H1 (cell line): ENCODE measurements around the gene WIPF1.

ENCODE experiments used
- CBX8 ChIP-seq: fragments of 300-800, 300-1000 bp; sonication (generic); IDR thresholded peaks from 2 replicates; pipeline ENCODE4 v1.7.1; 2016; ENCODE audit warnings: low read depth, low read length, borderline replicate concordance
- CHD2 ChIP-seq: IDR thresholded peaks from 2 replicates; pipeline ENCODE4 v1.6.1; 2012; ENCODE audit warnings: low read length, improper control_type of control experiment
- CREB1 ChIP-seq: IDR thresholded peaks from 2 replicates; pipeline ENCODE4 v1.6.1; 2012; ENCODE audit warnings: inconsistent platforms
- EZH2 ChIP-seq: fragments of 200-600 bp; sonication (generic); IDR thresholded peaks from 2 replicates; pipeline ENCODE4 v1.7.1; 2012; ENCODE audit warnings: low read depth, mild to moderate bottlenecking, moderate library complexity, low read length, inconsistent platforms; ENCODE audit not compliant: severe bottlenecking
- KDM1A ChIP-seq: fragments of 200-600, 300-600 bp; sonication (generic); IDR thresholded peaks from 2 replicates; pipeline ENCODE4 v1.7.1; 2016; ENCODE audit warnings: mild to moderate bottlenecking, low read length, borderline replicate concordance
- NRF1 ChIP-seq: IDR thresholded peaks from 2 replicates; pipeline ENCODE4 v1.6.1; 2011; ENCODE audit warnings: mild to moderate bottlenecking, low read depth, low read length, improper control_type of control experiment
- POLR2A ChIP-seq, 2 experiments: IDR thresholded peaks; 1 replicate in 1 of 2; 2 replicates in 1 of 2; pipeline ENCODE4 v1.6.1; 2011; ENCODE audit warnings: low read depth in 2 of 2, low read length in 2 of 2, mild to moderate bottlenecking in 2 of 2; ENCODE audit errors: control extremely low read depth in 1 of 2
- SIN3A ChIP-seq, 2 experiments: IDR thresholded peaks in 1 of 2; conservative IDR thresholded peaks in 1 of 2; 2 replicates each; pipeline ENCODE4 v1.6.1; 2011 to 2012; ENCODE audit warnings: low read length in 2 of 2, improper control_type of control experiment in 1 of 2, low read depth in 1 of 2, mild to moderate bottlenecking in 1 of 2
- SIX5 ChIP-seq: IDR thresholded peaks from 2 replicates; pipeline ENCODE4 v1.6.1; 2011; ENCODE audit warnings: mild to moderate bottlenecking, low read depth, low read length
- SRF ChIP-seq: IDR thresholded peaks from 2 replicates; pipeline ENCODE4 v1.6.1; 2011; ENCODE audit warnings: mild to moderate bottlenecking, low read depth, low read length, moderate library complexity
- SUZ12 ChIP-seq: fragments of 200-600 bp; sonication (generic); IDR thresholded peaks from 2 replicates; pipeline ENCODE4 v1.6.1; 2012; ENCODE audit warnings: mild to moderate bottlenecking, inconsistent platforms, low read length, moderate library complexity, mixed read lengths
- TBP ChIP-seq: IDR thresholded peaks from 2 replicates; pipeline ENCODE4 v1.6.1; 2011; ENCODE audit warnings: low read depth, low read length, improper control_type of control experiment
- TF ChIP-seq, protein P1 (sequence below), 3 experiments: IDR thresholded peaks; 1 replicate in 2 of 3; 2 replicates in 1 of 3; pipeline versions ENCODE4 v1.5.1 to v1.6.1; 2011; ENCODE audit warnings: low read length in 3 of 3, mild to moderate bottlenecking in 3 of 3, inconsistent platforms in 2 of 3, low read depth in 1 of 3, moderate library complexity in 1 of 3; ENCODE audit not compliant: insufficient read depth in 1 of 3; ENCODE audit errors: control extremely low read depth in 1 of 3
- TF ChIP-seq, protein P2 (sequence below): IDR thresholded peaks from 2 replicates; pipeline ENCODE4 v1.6.1; 2011; ENCODE audit warnings: low read length, improper control_type of control experiment

DNA sequence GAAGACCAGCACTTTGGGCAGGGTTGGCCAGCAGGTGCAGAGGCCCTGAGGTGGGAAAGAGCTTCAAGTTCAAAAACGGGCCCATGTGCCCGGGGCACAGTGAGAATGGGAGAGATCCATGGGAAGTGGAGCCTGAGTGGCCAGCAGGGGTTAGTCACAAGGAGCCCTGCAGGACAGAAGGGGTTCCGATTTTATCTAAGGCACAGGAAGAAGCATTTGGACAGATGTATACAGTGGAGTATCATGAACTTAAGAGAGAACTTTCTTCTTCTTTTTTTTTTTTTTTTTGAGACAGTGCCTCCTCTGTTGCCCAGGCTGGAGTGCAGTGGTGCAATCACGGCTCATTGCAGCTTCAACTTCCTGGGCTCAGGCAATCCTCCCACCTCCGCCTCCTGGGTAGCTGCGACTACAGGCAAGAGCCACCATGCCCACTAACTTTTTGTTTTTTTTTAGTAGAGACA, 24.0 kb downstream of the WIPF1 start:
- TF ChIP-seq KDM1A = no peak
- TF ChIP-seq, protein P1, sequence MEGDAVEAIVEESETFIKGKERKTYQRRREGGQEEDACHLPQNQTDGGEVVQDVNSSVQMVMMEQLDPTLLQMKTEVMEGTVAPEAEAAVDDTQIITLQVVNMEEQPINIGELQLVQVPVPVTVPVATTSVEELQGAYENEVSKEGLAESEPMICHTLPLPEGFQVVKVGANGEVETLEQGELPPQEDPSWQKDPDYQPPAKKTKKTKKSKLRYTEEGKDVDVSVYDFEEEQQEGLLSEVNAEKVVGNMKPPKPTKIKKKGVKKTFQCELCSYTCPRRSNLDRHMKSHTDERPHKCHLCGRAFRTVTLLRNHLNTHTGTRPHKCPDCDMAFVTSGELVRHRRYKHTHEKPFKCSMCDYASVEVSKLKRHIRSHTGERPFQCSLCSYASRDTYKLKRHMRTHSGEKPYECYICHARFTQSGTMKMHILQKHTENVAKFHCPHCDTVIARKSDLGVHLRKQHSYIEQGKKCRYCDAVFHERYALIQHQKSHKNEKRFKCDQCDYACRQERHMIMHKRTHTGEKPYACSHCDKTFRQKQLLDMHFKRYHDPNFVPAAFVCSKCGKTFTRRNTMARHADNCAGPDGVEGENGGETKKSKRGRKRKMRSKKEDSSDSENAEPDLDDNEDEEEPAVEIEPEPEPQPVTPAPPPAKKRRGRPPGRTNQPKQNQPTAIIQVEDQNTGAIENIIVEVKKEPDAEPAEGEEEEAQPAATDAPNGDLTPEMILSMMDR (IDR thresholded peaks at IDR 0.05; ENCODE audit: control extremely low read depth in 1 of 3, insufficient read depth in 1 of 3, low read depth in 1 of 3, low read length in 3 of 3) = no peak
- no peak for TF ChIP-seq CREB1
- TF ChIP-seq POLR2A (IDR thresholded peaks at IDR 0.05; ENCODE audit: control extremely low read depth in 1 of 2, low read depth in 2 of 2, low read length in 2 of 2) = no peak
- TF ChIP-seq CBX8 = no peak
- no peak for TF ChIP-seq EZH2
- TF ChIP-seq SUZ12 = no peak
- no peak for TF ChIP-seq TBP
- TF ChIP-seq CHD2 = no peak
- no peak for TF ChIP-seq NRF1
- TF ChIP-seq, protein P2, sequence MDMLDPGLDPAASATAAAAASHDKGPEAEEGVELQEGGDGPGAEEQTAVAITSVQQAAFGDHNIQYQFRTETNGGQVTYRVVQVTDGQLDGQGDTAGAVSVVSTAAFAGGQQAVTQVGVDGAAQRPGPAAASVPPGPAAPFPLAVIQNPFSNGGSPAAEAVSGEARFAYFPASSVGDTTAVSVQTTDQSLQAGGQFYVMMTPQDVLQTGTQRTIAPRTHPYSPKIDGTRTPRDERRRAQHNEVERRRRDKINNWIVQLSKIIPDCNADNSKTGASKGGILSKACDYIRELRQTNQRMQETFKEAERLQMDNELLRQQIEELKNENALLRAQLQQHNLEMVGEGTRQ = no peak
- TF ChIP-seq SRF = no peak
- TF ChIP-seq SIX5 = no peak
- no peak for TF ChIP-seq SIN3A (conservative IDR thresholded peaks at IDR 0.05 in 1 of 2, IDR thresholded peaks at IDR 0.05 in 1 of 2; ENCODE audit: low read depth in 1 of 2, low read length in 2 of 2)
